Calu3 (cell line): ENCODE measurements around the gene PRXL2A. TPM values are rescaled to one million over a fixed set of nuclear protein-coding genes. Genes with fewer than 3 reads are reported as not detected.

Source experiments
- BruUV-seq: library from RNA; stranded (reverse); fragments of 400-500 nt; replicated peaks from 2 replicates; lab custom pipeline; 2021; lab: Mats Ljungman, UMichigan
- CTCF ChIA-PET: fragments of 300-600 bp; sonication (Branson Sonifier 250); formaldehyde crosslinking; loops from one replicate; lab custom pipeline; 2022; ENCODE audit warnings: antibody characterized with exemption; lab: Charles Lee
- DNase-seq: peaks from one replicate; pipeline ENCODE4 v3.0.0; 2022
- H3K27ac Mint-ChIP-seq: one replicate; pipeline ENCODE4 v1.8.0; 2022; ENCODE audit warnings: mixed read lengths; ENCODE audit not compliant: unreplicated experiment
- H3K27me3 Mint-ChIP-seq: one replicate; pipeline ENCODE4 v1.8.0; 2022; ENCODE audit warnings: mixed read lengths; ENCODE audit not compliant: unreplicated experiment
- H3K36me3 Mint-ChIP-seq: one replicate; pipeline ENCODE4 v1.8.0; 2022; ENCODE audit warnings: mild to moderate bottlenecking, moderate library complexity, mixed read lengths; ENCODE audit not compliant: insufficient read depth, unreplicated experiment
- H3K4me1 Mint-ChIP-seq: one replicate; pipeline ENCODE4 v1.8.0; 2022; ENCODE audit warnings: mild to moderate bottlenecking, low read depth, mixed read lengths; ENCODE audit not compliant: unreplicated experiment
- H3K4me3 Mint-ChIP-seq: one replicate; pipeline ENCODE4 v1.8.0; 2022; ENCODE audit warnings: mild to moderate bottlenecking, low read depth, moderate library complexity, mixed read lengths; ENCODE audit not compliant: unreplicated experiment
- H3K9me3 Mint-ChIP-seq: one replicate; pipeline ENCODE4 v1.8.0; 2022; ENCODE audit warnings: low read depth, mixed read lengths; ENCODE audit not compliant: unreplicated experiment
- intact Hi-C: fragments of 100-400 bp; cut with micrococcal nuclease; formaldehyde crosslinking; loops from one replicate; pipeline ENCODE4 v1.10.0; 2022; ENCODE audit not compliant: unreplicated experiment
- total RNA-seq: library from RNA; stranded (reverse); gene quantifications from 2 replicates; pipeline ENCODE4 v1.2.3, GENCODE V29; 2022
- TF ChIP-seq, protein P1 (sequence below): fragments of 200-600 bp; IDR thresholded peaks from one replicate; pipeline ENCODE4 v1.8.0; 2022; ENCODE audit warnings: antibody characterized with exemption; ENCODE audit not compliant: unreplicated experiment

PRXL2A gene
- total RNA-seq, 1 experiment from 2014 or later, result 67.2 TPM

DNA sequence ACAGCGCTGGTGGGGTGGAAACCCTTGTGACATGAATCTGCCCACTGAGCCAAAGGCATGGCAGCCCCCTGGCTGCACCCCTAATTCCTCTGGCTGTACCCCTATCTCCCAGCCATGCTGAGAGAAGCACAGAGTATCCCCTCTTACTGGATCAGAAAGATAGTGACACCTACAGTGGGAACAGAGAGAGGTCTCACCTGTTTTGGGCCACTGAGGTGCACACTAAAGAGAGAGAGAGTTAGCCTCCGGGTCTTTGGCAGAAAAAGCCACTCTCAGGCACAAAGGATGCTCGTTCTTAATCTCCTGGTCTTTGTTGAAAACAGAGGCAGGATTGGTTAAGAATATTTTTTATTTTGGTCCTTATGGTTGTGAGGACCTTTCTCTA is 57.1 kb downstream of the PRXL2A start:
- Mint-ChIP-seq H3K27me3 (no peaks in the 10 kb centered on the region), H3K4me3 (no peak overlapping the region), H3K36me3 (peaks cover 54% of the 10 kb centered on the region), H3K9me3 (no peaks in the 10 kb centered on the region), H3K4me1 (peaks cover 96% of the 10 kb centered on the region), H3K27ac (peak overlapping the region; percentile 19)
- no peak for DNase-seq
- intact Hi-C loops, result no loop called here
- CTCF ChIA-PET, result interaction anchor here (0.6 to 2.2 kb wide), 2 partner anchors 40 to 1033 kb away, joined by 3 to 9 read pairs; no protein-coding TSS in a partner anchor
- TF ChIP-seq, protein P1, sequence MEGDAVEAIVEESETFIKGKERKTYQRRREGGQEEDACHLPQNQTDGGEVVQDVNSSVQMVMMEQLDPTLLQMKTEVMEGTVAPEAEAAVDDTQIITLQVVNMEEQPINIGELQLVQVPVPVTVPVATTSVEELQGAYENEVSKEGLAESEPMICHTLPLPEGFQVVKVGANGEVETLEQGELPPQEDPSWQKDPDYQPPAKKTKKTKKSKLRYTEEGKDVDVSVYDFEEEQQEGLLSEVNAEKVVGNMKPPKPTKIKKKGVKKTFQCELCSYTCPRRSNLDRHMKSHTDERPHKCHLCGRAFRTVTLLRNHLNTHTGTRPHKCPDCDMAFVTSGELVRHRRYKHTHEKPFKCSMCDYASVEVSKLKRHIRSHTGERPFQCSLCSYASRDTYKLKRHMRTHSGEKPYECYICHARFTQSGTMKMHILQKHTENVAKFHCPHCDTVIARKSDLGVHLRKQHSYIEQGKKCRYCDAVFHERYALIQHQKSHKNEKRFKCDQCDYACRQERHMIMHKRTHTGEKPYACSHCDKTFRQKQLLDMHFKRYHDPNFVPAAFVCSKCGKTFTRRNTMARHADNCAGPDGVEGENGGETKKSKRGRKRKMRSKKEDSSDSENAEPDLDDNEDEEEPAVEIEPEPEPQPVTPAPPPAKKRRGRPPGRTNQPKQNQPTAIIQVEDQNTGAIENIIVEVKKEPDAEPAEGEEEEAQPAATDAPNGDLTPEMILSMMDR, result no peak
- BruUV-seq, result no TSS peak

DNA sequence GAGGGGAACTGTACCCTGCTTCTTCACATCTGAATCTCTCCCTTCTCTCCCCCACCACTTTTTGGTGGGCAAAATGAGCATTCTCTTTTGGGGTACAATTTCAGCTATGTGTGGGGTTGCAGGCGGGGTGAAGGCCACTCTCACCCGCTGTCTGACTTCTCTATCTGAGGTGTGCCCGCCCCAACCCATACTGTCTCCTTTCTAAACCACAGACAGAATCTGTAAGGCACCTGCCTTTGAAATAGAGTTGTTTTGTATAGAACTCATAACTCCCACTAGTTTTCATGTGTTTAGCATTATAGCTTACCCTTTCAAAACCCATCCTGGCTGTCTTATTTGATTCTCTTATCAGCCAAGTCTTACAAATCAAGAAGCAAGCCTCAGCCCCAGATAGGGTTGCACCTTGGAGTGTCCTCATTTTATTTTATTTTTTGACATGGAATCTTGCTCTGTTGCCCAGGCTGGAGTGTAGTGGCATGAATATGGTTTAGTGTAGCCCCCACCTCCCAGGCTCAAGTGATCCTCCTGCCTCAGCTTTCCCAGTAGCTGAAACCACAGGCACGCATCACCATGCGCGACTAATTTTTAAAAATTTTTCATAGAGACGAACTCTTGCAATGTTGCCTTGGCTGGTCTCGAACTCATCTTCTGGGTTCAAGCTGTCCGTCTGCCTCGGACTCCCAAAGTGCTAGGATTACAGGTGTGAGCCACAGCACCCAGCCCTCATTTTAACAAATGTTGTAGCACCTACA is 57.7 kb downstream of the PRXL2A start:
- BruUV-seq, result no TSS peak
- Mint-ChIP-seq H3K27ac (peak overlapping the region; percentile 42), H3K27me3 (no peaks in the 10 kb centered on the region), H3K9me3 (no peaks in the 10 kb centered on the region), H3K4me1 (peaks cover 96% of the 10 kb centered on the region), H3K36me3 (peaks cover 54% of the 10 kb centered on the region), H3K4me3 (no peak overlapping the region)
- intact Hi-C loops, result no loop called here
- CTCF ChIA-PET, result interaction anchor here (0.6 to 2.2 kb wide), 3 partner anchors 40 to 1032 kb away, joined by 3 to 9 read pairs (median 8); no protein-coding TSS in a partner anchor
- TF ChIP-seq, protein P1, result no peak
- DNase-seq, result no peak

DNA sequence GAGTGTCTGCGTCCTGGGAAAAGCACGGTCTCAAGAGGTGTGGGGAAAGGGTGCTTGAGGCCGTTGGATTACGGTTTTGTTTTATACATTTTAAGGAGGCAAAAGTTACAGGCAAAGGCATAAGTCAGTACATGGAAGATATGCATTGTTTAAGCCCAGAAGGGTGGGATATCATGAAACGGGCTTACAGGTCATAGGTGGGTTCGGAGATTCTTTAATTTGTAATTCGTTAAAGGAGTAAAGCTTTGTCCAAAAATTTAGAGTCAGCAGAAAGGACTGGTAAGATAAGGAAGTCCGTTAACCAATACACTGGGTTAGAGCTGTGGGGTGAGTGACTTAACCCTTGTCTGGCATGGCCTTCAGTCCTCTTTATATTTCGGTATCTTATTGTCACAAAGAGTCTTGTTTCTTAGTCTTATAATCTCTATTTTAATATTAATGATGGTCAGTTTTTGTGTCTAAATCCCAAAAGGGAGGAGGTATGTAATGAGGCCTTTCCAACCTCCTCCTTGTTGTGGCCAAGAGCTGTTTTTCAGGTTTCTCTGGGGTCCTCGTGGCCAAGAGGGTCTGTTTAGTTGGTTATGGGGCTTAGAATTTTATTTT is 58.5 kb downstream of the PRXL2A start:
- peaks cover 96% of the 10 kb centered on the region for H3K4me1 Mint-ChIP-seq
- H3K9me3 Mint-ChIP-seq, result no peaks in the 10 kb centered on the region
- CTCF ChIA-PET, result interaction anchor here (1.8 kb wide), 1 partner anchor 39 kb away, joined by 8 read pairs; no protein-coding TSS in a partner anchor
- TF ChIP-seq, protein P1, result no peak
- peak overlapping the region; percentile 42 for H3K27ac Mint-ChIP-seq
- peaks cover 56% of the 10 kb centered on the region for H3K36me3 Mint-ChIP-seq
- H3K27me3 Mint-ChIP-seq, result no peaks in the 10 kb centered on the region
- no peak overlapping the region for H3K4me3 Mint-ChIP-seq
- no peak for DNase-seq
- BruUV-seq, result no TSS peak
- intact Hi-C loops, result no loop called here

DNA sequence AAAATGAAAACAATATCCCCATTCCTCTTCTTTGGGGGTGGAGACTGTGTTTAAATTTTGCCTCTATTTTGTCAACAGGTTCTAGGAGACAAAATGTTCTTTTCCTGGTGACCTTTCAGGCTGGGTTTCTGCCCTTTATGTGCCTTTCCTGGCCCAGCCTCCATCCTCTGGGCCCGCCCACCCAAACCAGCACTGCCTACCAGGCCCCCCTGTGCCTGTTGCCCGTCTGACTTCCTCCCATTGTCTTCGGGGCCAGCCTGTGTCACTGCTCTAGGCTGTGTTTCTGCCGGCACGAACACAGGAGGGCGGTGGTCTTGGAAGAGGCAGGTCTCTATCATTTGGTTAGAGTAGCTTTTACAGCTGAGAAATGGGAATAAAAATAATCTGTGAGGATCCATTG is 59.7 kb downstream of the PRXL2A start:
- H3K4me1 Mint-ChIP-seq, result peaks cover 96% of the 10 kb centered on the region
- intact Hi-C loops, result no loop called here
- no TSS peak for BruUV-seq

More for the DNA sequence above, 59.7 kb downstream of the PRXL2A start:
- no peaks in the 10 kb centered on the region for H3K27me3 Mint-ChIP-seq
- CTCF ChIA-PET, result interaction anchor here (0.6 to 1.8 kb wide), 3 partner anchors 34 to 500 kb away, joined by 3 to 8 read pairs (median 4); no protein-coding TSS in a partner anchor
- H3K27ac Mint-ChIP-seq, result no peak overlapping the region
- no peaks in the 10 kb centered on the region for H3K9me3 Mint-ChIP-seq
- no peak overlapping the region for H3K4me3 Mint-ChIP-seq
- DNase-seq, result no peak
- peaks cover 61% of the 10 kb centered on the region for H3K36me3 Mint-ChIP-seq
- TF ChIP-seq, protein P1, result no peak
